Measurements from ENCODE around the gene RHOC.
A peak's percentile ranks its signal among the peaks of the same experiment; 100 is the strongest.
"Not testable (repeated sequence)": the region's sequence is repeated elsewhere in the genome, so short reads cannot be mapped to it uniquely, and the experiment has no call there.

Gene RHOC

DNA sequence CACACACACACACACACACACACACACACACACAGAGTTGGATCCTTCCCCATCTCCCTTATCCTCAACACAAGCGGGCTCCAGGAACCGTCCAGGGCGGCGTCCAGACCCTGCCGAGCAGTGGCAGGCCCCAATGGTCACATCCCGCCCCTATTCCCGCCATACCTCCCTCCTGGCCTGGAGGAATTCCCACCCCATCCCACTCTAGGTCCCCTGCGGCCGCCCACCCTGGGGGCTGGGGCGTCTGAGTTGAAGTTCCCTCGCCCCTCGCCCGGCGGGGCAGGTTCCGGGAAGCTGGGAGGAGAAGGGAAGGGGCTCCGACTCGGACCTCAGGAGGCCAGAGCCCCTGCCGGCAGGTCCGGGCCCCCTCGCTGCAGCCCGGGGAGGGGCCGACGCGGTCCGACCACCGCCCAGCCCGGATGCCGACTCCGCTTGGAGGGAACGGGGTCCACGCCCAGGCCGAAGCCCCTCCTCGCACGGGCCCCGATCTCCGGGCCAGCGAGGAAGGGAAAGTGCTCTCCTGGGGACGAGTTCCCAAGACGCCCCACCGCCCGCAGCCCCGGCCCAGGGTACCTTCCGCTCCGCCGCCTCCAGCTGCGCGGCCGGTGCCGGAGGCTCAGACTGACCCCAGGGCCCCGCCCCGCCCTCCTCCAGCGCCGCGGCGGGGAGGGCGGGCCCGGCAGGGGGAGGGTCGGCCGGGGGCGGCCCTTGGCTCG is at the start of gene RHOC:
Gene RHOC (minus strand): TSS at position 623 of the 716 bp plus-strand sequence. CDS start 3,328 bp downstream, outside the sequence.
- DNase-seq: peak in 23 of 51 donors; percentile 17 to 85 (median 63)

DNA sequence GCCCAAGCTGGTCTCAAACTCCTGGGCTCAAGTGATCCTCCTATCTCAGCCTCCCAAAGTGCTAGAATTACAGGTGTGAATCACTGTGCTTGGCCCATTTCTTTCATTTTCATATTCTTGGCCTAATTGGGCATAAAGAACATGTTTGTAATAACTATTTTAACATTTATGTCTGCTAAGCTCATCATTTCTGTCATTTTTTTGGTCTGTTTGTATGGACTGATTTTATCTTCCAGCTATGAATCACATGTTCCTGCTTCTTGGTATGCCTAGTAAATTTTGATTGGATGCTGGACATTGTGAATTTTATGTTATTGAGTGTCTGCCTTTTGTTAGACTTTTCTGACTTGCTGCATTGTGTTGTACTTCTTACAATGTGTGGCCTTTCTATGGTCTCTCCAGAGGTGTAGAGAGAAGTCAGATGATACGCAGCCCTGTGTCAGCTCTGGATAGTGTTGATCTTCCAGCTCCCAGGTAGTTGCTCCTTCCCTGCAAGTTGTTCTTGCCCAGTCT is 47.2 kb upstream of the RHOC start:
- no peak for DNase-seq

DNA sequence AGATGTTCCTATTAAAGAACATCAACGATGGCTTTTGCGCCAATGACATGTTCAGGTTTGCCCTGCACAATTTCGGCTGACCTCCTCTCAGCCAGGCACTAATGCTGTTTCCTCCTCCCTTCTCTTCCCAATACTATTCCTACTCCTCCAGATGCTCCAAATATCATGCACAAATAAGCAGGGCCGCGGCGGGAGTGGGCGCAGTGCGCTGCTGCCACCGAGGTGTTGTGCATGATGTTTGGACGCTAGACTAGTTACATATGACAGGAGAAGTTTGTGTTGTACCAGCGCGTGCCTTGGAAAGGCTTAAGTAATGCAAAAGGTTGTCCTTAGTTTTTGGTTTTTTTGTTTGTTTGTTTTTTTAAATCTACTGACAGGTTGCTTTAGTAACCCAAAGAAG is 41.5 kb upstream of the RHOC start:
- no peak for DNase-seq

DNA sequence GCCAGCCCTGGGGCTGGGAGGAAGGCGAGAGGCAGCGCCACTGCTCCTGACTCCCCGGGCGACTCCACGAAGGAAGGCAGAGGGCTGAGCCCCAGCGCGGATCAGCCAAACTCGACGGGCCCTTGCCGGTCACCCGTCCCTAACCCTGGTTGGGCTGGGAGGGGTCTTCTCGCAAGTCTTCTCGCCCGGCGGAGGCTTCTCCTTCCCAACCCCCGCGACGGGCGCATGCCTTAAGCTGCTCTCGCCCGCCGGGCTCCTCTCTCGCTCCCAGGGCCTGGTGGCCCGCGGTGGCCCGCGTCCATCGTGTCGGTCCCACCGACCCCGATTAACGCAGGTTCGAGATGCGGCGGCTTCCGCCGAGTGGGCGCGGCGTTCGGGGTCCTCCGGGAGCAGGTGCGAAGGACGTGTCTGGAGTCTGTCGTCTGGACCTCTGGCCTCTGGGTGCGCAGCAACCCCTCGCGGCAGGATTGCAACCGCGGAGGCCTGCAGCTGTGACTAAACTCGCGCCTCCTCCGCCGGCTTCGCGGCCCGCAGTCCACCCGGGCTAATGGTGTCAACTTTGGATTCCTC is 37.2 kb upstream of the RHOC start:
- peak in 1 of 51 donors; percentile 20 for DNase-seq

DNA sequence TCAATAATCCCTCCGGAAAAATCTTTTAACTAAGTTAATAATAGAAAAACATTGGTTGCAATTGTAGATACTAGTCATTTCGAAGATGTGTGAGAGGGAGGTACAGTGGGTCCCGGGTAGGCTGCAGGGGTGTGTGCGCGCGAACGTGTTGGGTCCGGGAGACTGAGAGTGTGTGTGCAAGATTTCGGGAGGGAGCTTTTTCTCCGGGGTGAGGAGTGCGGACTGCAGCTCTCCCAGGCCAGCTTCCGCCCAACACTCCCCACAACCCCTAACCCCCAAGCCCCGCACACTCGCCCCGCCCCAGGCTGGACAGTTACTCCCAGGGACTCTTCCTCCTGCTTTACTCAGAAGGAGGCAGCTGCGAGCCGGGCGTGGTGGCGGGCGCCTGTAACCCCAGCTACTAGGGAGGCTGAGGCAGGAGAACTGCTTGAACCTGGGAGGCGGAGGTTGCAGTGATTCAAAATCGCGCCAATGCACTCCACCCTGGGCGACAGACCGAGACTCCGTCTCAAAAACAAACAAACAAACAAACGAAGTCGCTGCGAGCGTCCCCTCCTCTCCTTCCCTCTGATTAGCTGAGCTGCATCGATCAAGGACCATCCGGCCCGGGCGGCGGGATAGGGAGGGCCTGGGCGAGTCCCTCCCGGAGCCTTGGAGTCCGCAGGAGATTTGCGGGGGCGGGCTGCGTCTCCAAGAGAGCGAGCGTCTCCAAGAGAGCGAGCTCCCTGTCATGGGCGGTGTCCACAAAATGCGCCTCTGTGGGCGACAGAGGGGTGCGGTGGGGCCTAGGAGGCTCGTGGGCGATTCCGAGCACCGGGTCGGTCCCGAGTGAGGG is 36.5 kb upstream of the RHOC start:
- DNase-seq: no peak

DNA sequence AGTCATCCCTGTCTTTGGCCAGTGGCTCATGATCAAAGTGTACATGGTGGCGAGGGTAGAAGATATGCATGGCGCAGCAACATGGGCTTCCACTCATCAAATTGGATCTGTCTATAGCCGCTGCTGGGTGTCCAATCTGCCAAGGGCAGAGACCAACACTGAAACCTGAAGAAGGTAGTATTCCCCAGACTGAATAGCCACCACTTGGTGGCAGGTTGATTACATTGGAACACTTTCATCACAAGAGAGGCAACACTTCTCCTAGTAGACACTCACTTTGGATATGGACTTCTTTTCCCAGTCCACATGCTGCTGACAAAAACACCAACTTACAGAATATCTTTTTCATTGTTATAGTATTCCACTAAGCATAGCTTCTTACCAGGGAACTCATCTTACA is 30.6 kb upstream of the RHOC start:
- DNase-seq: no peak

DNA sequence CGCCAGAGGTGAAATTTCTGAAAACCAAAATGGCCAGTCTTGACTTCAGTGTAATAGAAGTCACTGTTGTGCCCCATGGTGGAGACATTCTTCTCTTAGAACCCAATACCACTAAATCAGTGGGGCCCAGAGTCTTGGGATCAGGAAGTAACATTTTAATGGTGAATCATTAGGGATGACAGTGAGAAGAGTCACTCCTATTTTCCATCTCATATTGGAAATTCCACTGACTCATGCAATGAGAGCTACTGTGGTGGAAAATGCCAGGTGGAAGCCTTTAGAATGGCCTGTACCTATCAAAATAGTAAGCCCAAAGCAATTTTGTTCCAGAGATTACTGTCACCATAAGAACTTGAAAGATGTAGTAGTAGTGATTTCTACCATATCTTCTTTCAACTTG is 28.8 kb upstream of the RHOC start:
- no peak for DNase-seq

DNA sequence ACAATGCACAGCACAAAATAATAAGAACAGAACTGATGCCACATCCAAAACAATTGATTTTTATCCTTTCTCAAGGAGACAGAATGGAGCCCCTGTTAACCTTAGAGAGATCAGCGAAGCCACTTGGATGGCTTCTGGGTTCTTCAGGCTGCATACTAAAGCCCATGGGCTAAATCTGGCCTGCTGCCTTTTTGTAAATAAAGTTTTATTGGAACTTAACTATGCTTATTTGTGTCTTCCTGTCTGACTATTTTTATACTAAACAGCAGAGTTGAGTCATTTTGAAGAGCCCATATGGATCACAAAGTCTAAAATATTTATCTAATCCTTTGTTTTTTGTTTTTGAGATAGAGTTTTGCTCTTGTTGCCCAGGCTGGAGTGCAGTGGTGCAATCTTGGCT is 24.5 kb upstream of the RHOC start:
- DNase-seq: no peak

DNA sequence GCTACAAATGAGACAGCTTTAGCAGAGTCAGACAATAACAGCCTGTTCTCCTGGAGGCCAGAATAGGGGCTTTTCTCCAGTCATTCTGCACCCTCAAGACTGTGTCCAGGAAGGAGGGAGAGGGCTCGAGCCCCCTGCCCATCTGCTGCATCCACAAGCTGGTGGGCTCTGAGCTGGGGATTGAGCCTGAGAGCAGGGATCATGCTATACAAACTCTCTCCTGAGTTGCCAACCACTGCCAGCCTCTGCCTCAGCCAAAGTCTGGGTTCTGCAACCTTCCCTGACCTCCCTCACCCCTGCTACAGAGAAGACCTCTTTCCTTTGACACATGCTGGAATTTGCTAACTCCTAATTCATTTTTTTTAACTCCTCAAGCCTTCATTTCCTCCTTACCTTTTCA is 23.0 kb upstream of the RHOC start:
- DNase-seq: no peak

DNA sequence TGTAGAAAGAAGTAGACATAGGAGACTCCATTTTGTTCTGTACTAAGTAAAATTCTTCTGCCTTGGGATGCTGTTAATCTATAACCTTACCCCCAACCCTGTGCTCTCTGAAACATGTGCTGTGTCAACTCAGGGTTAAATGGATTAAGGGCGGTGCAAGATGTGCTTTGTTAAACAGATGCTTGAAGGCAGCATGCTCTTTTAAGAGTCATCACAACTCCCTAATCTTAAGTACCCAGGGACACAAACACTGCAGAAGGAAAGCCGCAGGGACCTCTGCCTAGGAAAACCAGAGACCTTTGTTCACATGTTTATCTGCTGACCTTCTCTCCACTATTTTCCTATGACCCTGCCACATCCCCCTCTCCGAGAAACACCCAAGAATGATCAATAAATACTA is 22.1 kb upstream of the RHOC start:
- not testable (repeated sequence) for DNase-seq

DNA sequence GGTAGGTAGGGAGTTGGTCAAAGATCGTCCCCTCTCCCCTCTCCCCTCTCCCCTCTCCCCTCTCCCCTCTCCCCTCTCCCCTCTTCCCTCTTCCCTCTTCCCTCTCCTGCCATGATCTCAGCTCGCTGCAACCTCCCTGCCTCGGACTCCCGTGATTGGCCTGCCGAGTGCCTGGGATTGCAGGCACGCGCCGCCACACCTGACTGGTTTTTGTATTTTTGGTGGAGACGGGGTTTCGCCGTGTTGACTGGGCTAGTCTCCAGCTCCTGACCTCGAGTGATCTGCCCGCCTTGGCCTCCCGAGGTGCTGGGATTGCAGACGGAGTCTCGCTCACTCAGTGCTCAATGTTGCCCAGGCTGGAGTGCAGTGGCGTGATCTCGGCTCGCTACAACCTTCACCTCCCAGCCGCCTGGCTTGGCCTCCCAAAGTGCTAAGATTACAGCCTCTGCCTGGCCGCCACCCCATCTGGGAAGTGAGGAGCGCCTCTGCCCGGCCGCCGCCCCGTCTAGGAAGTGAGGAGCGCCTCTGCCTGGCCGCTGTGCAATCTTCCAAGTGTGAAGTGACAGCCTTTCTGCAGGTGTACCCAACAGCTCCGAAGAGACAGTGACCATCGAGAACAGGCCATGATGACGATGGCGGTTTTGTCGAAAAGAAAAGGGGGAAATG is 21.5 kb upstream of the RHOC start:
- DNase-seq: not testable (repeated sequence)

DNA sequence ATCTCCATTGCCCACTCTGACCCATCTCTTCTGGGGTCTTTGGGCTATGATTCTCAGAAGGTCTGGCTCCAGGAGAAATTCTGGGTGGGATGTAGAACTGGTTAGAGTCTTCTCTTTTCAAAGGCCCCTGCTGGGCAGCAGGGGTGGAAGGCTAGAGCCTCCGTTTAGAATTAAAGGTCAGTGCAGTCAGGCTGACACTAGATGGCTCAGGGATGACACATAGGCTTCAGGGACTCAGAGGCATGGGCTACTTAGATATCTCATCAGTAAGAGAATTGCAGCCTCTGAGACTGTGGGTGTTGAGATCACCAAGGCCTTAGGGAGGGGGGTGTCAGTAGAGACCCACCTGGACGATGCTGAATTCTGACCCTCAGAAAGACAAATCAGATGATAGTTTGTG is 20.8 kb upstream of the RHOC start:
- no peak for DNase-seq

DNA sequence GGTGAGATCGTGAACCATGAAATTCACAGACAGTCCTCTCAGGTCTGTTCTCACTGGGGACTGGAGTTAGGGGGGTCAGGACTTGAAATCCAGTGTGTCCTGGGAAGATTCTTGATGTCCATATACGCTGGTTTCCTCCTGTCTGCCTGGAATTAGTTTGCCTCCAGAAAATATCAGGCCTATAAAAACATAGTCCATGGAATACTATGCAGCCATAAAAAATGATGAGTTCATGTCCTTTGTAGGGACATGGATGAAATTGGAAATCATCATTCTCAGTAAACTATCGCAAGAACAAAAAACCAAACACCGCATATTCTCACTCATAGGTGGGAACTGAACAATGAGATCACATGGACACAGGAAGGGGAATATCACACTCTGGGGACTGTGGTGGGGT is 17.3 kb upstream of the RHOC start:
- not testable (repeated sequence) for DNase-seq

DNA sequence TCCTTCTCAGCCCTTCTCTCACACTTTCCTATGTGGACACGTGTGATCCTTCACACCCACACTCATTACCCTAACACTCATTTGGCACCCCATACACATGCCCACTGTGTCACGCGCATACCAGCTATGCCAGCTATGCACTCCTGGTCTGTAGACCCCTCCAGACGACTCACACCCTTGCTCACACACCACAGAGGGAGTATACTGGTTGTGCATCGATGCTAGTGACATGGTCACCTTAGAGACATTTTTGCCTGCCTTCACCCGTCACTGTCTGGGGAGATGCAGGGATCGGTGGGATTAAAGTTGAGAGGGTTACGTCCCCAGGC is 16.5 kb upstream of the RHOC start:
- no peak for DNase-seq

DNA sequence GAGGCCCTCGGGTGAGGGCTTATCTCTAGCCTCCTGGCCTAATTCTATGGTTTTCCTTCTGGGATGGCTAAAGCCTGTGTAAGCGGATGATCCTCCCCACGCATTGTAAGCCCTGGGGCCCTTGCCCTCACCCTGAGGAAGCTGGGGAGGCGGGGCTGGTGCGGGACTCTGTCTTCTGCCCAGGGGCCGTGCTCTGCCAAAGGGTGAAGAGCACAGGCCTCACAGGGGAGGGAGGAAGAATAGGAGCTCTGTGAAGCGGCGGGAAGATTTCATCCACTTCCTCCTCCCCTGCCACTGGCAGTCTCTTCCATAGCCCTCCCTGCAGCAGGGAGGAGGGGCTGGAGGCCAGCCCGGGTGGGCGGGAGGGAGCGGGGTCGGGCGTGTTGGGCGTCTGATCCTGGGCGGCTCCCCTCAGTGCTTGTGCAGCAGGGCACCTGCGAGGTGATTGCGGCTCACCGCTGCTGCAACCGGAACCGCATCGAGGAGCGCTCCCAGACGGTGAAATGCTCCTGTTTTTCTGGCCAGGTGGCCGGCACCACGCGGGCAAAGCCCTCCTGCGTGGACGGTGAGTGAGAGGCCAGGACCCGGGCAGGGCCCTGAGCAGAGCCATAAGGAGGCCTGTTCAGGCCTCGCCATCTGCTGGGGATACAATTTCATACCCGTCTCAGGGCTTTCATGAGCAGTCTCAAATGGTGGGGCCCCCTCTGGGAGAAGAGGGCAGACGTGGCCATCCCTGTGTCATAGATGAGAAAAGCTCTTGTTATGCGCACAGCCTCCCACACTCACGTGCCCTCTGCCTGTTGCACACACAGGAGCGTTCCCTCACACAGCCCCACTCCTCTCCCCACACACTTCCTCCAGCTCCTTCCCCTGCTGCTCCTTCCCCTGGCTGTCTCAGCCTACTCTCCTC is 15.9 kb upstream of the RHOC start:
- DNase-seq: peak in 1 of 51 donors; percentile 23

DNA sequence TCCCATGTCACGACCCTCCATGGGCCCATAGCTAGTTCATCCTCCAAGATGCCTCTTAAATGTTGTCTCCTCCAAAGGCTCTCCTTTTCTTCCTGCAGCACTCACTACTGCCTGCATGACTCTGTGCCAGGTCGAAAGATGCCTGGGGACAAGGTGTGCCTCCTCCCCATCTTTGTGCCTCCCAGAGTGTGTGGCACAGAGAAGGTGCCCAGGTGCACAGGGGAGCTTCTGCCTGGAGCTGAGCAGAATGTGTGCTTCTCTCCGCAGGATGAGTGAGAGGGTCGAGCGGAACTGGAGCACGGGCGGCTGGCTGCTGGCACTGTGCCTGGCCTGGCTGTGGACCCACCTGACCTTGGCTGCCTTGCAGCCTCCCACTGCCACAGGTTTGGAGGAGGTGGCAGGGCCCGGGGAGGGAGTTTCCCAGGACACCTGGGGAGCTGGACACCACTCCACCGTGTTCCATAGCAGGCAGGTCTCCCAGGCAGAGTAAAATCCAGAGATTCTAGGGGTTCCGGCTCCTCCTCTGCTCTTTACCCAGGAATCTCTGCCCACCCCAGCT is 15.1 kb upstream of the RHOC start:
- DNase-seq: no peak

DNA sequence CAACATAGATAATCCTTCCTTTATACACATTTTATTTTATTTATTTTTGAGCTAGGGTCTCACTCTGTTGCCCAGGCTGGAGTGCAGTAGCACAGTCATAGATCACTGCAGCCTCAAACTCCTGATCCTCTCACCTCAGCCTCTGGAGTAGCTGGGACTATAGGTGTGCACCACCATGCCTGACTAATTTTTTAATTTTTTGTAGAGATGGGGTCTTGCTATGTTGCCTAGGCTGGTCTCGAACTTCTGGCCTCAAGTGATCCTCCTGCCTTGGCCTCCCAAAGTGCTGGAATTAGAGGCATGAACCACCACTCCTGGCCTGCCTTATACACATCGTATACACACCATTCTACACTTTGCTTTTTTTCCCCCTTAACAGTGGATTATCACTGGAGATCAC is 14.4 kb upstream of the RHOC start:
- not testable (repeated sequence) for DNase-seq

DNA sequence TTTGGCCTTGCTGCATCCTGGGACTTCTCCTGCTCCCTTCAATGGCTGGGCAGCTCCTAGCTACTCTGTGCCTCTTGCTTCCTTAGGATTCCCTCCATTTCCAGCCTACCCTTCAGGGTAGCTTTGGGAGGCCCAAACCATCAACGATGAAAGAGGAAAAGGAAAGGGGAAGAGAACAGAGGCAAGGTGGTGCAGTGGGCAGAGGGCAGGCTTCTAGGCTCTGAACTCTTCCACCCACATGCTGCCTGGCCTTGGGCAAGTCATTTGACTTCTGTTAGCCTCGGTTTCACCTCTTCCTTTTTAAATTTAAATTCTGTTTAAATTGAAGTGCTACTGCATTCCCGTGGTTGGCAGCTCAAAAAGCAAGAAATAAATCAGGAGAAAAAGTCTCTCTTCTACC is 13.9 kb upstream of the RHOC start:
- no peak for DNase-seq

DNA sequence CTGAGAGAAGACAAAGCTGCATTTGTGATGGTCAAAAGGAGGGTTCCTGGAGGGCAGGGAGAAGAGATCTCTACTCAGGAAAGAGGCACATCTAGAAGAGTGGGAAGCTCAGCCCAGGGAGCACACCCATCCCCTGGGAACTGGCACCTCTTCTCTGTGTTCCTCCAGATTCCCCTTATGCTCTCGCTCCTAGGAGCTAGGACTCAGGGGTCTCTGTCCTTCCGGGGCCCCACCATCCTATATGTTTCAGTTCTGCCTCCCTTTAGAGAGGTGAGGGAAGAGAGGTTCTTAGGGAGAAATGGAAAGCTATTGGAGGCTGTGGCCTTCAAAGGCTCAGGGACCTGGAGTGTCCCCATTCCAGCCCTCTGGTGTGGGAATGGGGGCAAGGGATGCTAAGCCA is 12.8 kb upstream of the RHOC start:
- no peak for DNase-seq

DNA sequence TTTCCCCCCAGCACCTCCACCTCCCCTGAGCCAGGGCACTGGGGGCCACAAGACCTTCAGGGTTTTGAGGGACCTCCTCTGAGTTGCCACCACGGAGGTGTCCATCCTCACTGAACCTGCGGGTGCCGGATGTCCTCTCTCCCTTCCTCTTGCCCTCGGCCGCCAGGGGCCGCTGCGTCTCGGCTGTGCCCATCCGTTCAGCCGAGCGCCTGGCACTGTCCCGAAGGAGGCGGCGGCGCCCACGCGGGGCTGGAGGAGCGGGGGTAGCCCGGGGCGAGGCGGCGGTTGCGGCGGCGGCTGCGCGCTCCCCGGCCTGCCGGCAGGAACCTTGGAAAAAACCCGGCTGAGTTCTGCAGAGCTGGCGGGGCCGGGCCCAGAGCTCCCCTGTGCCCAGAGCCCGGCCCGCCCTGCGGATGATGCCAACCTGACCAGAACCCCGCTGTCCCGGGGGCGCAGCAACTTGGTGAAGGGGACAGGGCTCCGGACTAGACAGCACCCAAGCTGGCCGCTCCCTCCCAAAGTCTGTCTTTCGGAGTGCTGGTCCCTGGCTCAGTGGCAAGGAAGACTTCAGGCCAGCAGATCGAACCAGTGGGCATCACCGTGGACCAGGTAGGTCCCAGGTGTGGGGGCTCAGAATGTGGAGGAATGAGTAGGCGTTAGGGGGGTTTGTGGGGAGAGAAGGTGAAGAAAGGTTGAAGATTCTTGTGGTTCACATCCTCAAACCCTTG is 11.9 kb upstream of the RHOC start:
- DNase-seq: peak in 48 of 51 donors; percentile 14 to 86 (median 62)
